Measurements from ENCODE around the gene APC.

APC gene

DNA sequence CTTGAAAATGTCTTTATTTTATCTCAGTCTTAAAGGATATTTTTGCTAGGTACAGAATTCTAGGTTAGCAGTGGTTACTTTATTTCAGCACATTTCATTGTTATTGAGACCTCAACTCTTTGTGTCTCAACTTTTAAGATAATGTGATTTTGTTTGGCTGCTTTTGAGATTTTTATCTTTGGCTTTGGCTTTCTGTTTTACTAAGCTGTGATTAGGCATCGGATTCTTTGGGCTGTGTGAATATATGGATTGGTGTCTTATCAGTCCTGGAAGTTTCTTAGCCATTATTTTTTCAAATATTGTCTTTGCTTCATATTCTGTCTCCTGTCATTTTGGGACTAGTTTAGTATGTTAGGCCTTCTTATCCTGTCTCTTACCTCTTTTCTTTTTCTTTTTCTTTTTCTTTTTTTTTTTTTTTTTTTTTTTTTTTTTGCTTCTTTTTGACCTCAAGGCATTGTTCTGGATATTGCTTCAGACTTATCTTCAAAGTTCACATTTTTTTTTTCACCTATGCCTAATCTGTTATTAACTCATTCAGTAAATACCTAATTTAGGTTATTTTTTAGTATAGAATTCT, 20.1 kb upstream of the APC start:
- no peak for DNase-seq

- DNase-seq = no peak
Observed at GRCh38 chr5:112718344-112718743, 19.3 kb upstream of the APC start.

- no peak for DNase-seq
Observed at GRCh38 chr5:112720576-112720975, 17.1 kb upstream of the APC start.

DNA sequence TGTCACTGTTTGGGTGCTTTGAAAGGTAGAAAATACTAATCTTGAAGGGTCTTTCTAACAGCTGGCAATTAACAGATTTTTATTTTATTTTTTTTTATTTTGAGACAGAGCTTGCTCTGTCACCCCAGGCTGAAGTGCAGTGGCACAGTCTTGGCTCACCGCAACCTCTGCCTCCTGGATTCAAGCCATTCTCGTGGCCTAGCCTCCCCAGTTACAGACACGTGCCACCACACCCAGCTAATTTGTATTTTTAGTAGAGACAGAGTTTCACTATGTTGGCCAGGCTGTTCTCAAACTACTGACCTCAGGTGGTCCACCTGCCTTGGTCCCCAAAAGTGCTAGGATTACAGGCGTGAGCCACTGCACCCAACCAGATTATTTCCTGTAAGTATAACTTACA, 12.8 kb upstream of the APC start:
- no peak for DNase-seq

DNA sequence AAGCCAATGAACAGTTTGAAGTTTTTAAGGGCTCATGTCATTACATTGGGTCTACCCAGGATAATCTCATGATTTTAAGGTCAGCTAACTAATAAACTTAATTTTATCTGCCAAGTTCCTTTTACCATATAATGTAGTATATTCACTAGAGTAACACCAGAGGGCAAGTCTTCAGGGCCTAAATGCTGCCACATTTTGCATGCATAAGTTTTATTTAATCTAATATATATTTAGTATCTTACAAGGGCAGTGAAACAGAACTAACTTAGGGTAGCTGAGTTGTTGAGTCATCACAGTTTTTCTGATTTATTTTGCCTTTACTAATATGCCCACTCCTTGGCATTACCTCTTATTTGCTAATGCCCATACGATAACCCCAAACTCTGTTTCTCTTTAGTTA, 8.1 kb upstream of the APC start:
- no peak for DNase-seq

GRCh38 chr5:112732131-112732530, 5.6 kb upstream of the APC start:
- DNase-seq = no peak

DNA sequence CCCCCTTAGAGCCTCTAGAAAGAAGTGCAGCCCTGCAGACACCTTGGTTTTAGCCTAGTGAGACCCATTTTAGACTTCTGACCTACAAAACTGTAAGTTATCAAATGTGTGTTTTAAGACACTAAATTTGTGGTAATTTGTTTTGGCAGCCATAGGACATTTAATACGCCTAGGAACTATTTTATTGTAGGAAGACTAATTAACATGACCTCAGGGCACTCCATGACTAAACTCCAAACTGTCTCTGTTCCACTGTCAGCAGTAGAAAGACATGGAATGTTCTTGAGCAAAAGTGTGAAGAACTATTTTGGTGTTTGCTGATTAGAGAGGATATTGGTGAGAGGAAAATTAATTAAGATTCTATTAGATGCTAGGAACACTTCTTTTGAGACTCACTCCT, 4.1 kb upstream of the APC start:
- no peak for DNase-seq

- no peak for DNase-seq
Observed at GRCh38 chr5:112734597-112734996, 3.1 kb upstream of the APC start.

DNA sequence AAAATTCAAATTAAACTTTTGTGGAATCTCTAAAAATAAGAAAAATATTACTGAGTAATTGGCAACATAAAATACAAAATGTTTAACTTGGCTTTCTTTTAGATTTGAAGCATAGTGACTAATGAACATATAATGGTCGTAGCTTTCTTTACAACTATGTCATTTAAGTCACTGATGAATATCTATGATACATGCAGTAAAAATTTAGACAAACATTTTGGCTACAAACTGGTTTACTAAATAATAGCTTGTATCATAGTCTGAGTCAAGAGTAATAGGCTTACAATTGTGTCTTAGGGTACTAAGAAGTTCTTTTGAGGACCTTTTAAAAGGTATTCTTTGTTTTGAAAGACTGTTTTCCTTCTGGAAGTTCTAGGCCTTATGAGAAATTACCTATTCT, 2.0 kb upstream of the APC start:
- no peak for DNase-seq

- DNase-seq = no peak
Observed at GRCh38 chr5:112737070-112737462, 619 bp upstream of the APC start.

DNA sequence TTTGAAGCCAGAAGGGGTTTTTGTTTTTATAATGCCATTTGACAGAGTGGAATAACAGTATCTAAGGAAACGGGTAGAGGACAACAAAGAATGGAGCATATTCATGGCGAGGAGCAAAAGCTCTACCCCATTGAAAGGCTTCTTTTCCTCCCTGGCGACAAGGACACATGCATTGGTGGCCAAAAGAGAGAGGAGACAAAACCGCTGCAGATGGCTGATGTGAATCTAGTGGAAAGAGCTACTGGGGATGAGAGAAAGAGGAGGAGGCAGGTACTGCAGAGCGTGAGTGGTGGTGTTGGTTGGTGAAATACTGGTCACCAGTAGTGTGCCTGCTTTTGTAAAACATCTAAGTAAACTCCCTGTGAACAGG, 491 bp downstream of the APC start:
- peak; percentile 20 to 68 (median 56) for DNase-seq

- DNase-seq = no peak
Observed at GRCh38 chr5:112742424-112742823, 4.7 kb downstream of the APC start.

DNA sequence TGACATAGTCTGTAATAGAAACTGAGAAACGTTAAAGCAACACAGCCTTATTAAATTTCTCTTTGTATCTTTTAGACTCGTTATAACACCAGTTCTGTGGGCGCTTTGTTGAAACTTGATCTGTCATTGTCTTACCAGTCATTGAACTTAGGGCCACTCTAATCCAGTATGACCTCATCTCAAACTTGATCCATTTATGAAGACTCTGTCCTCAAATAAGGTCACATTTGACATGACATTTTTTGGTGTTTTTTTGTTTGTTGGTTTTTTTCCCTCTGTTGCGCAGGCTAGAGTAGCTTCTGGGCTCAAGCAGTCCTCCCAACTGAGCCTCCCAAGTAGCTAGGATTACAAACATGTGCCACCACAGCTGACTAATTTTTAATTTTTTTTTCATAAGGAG, 5.9 kb downstream of the APC start:
- no peak for DNase-seq

GRCh38 chr5:112752335-112752734, 14.7 kb downstream of the APC start:
- no peak for DNase-seq

GRCh38 chr5:112755703-112756102, 18.0 kb downstream of the APC start:
- DNase-seq = no peak

GRCh38 chr5:112757468-112758208, 20.0 kb downstream of the APC start:
- peak; percentile 4 to 73 (median 58) for DNase-seq

DNA sequence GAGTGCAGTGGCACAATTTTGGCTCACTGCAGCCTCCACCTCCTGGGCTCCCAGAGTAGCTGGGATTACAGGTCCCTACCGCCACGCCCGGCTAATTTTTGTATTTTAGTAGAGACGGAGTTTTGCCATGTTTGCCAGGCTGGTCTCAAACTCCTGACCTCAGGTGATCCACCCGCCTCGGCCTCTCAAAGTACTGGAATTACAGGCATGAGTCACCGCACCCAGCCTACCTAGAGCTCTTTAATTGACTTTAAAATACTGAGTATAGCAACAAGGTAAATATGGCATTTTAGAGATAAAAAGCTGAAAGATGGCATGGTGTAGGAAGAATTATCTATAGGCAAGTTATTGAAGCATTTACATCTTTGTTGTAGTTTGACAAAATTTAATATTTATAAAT, 21.0 kb downstream of the APC start:
- no peak for DNase-seq

GRCh38 chr5:112762113-112762810, 24.6 kb downstream of the APC start:
- no peak for DNase-seq

GRCh38 chr5:112763165-112763564, 25.5 kb downstream of the APC start:
- no peak for DNase-seq

- no peak for DNase-seq
Observed at GRCh38 chr5:112772124-112772523, 34.4 kb downstream of the APC start.

DNA sequence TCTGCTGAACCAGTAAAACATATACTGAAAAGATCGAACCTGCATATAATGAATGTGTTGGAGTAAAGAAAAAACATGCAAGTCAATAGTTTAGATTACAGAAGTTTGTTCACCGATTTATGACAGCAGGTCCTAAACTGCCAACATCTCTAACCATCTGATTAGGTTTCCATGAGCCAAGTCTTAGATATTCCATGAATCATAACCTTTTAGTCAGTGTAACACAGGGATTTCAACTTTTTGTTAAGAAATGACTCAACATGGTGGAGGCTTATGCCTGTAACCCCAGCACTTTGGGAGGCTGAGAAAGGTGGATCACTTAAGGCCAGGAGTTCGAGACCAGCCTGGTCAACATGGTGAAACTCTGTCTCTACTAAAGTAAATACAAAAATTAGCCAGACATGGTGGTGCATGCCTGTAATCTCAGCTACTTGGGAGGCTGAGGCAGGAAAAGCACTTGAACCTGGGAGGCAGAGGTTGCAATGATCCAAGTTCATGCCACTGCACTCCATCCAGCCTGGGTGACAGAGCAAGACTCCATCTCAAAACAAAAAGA, 38.7 kb downstream of the APC start:
- DNase-seq = no peak

DNA sequence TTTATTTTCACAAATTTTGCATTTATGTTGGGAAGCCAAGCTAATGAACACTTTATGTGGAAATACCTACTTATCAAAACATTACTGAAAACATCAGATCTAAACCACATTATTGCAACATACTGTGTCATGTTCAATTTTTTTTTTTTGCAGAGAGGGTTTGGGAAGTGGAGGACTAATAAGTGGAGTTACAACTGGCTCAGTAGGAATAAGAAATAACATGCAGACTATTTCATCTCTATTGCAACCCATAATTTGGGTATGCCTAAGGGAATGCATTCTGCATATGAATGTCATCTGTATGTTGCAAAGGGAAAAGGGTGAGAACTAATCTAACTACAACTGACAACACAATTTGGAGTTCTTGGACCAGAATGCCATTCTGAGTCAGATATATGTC, 41.8 kb downstream of the APC start:
- DNase-seq = no peak

DNA sequence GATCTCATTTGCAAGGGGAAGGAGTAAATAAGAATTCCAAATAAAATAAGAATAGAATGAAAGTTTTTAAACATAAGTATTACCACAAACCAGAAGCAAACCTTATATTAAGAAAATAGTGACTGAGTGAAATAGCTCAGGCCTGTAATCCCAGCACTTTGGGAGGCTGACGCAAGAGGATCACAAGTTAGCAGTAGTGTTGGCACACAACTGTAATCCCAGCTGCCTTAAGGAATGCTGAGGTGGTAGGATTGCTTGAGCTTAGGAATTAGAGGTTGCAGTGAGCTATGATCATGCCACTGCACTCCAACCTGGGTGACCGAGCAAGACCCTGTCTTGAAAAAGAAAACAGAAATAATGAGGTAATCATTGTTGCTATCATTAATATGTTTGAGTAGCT, 47.0 kb downstream of the APC start:
- DNase-seq = no peak

DNA sequence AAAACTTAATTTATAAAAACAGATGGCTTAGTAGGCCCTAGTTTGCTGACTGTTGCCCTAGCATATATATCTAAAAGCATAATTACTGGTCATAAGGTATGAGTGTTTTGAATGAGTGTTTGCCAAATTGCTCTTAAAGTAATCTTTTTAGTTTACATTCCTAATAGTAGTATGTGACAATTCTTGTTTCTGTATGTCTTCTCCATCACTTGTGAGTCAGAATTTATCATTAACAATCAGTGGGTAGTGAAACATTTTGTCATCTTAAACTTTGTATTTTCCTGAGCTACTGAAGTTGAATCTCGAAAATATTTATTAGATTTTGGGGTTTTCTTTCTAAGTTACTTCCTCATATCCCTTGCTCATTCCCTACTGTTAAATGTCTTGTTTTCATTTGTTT, 49.6 kb downstream of the APC start:
- DNase-seq = no peak

All from NCI-H1417 (cell line).